ENCODE results near the gene UPB1.

Gene UPB1

DNA sequence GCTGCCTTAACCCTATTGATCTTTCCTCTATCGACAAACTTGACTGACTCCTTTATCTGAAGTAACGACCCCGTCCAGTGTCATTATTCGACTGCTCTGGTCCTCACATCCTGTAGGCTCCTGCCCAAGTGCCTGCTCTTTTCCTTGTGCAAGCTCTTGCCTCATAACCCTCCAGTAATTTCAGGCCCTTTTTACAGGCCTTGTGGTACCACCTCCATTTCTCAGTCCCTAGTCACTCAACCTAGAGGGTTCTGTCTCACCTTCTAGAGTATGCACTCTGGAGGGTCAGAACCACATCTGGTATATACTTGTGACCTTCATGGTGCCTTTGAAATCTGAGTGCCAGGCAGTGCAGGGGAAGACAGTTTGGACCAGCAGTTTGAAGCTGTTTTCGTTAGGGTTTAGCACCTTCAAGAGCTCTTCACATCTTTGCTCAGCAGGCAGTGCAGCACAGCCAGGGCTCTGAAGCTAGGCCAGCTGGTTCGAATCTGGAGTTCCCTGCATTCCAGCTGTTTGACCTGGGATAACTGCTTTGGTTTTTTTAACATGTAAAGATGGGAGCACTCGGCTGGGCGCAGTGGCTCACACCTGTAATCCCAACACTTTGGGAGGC, 71.9 kb downstream of the UPB1 start:
- DNase-seq (ENCODE audit: low read depth), result no peak

GRCh38 chr22:24567668-24568067, 72.5 kb downstream of the UPB1 start:
- DNase-seq (ENCODE audit: low read depth), result no peak

- no peak for DNase-seq (ENCODE audit: low read depth)
Observed at GRCh38 chr22:24571266-24571665, 76.1 kb downstream of the UPB1 start.

- no peak for DNase-seq (ENCODE audit: low read depth)
Observed at GRCh38 chr22:24576778-24577177, 81.6 kb downstream of the UPB1 start.

Measured in non-pigmented ciliary epithelial cell (primary cell).